Measurements from ENCODE around the gene ZNF665.
"Not testable (repeated sequence)": the region's sequence is repeated elsewhere in the genome, so short reads cannot be mapped to it uniquely, and the experiment has no call there.

The ZNF665 gene

GRCh38 chr19:53156850-53157249 is 36.3 kb downstream of the ZNF665 start:
- no peak for FAIRE-seq

GRCh38 chr19:53147645-53148044 is 45.5 kb downstream of the ZNF665 start:
- no peak for FAIRE-seq

- FAIRE-seq = no peak
Observed at GRCh38 chr19:53140351-53140750, 52.8 kb downstream of the ZNF665 start.

GRCh38 chr19:53136432-53136831 is 56.7 kb downstream of the ZNF665 start:
- no peak for FAIRE-seq

GRCh38 chr19:53132141-53132991 is 60.8 kb downstream of the ZNF665 start, which contains the start of gene ZNF415:
Gene ZNF415, minus strand, starts transcription at chr19:53132910. Its CDS starts 10,234 bp downstream, at chr19:53122676.
- no peak for FAIRE-seq

- no peak for FAIRE-seq
Observed at GRCh38 chr19:53131727-53132126, 61.4 kb downstream of the ZNF665 start.

- FAIRE-seq = no peak
Observed at GRCh38 chr19:53131085-53131590, 62.0 kb downstream of the ZNF665 start.

GRCh38 chr19:53130506-53130905 is 62.7 kb downstream of the ZNF665 start:
- no peak for FAIRE-seq

- FAIRE-seq = not testable (repeated sequence)
Observed at GRCh38 chr19:53126733-53127526, 66.2 kb downstream of the ZNF665 start.

GRCh38 chr19:53123400-53123799 is 69.8 kb downstream of the ZNF665 start:
- no peak for FAIRE-seq
